GM12878 (cell line): ENCODE measurements around the gene ZNF620. TPM values are rescaled to one million over a fixed set of nuclear protein-coding genes. Genes with fewer than 3 reads are reported as not detected.
"Not testable (repeated sequence)": the region's sequence is repeated elsewhere in the genome, so short reads cannot be mapped to it uniquely, and the experiment has no call there.

Experiments used
- ATAC-seq: fragments of 200-7000 bp; cut with Tn5 transposase; 3 replicates; pipeline ENCODE4 v1.9.1; 2020; ENCODE audit warnings: mild to moderate bottlenecking, moderate library complexity
- BruUV-seq: library from RNA; stranded (reverse); fragments of 400-500 nt; replicated peaks from 2 replicates; lab custom pipeline; 2021; lab: Mats Ljungman, UMichigan
- CTCF ChIA-PET: fragments of 300-600 bp; sonication (Branson Sonifier 250); formaldehyde crosslinking; extraction: SDS; loops from one replicate; lab custom pipeline; 2021; ENCODE audit warnings: inconsistent platforms; lab: Yijun Ruan, JAX
- POLR2A ChIA-PET: fragments of 350-600 bp; formaldehyde crosslinking; extraction: SDS; loops from one replicate; lab custom pipeline; 2021; ENCODE audit warnings: inconsistent platforms; lab: Charles Lee
- RAD21 ChIA-PET: fragments of 300-600 bp; sonication (Branson Sonifier 250); formaldehyde crosslinking; loops from one replicate; lab custom pipeline; 2023; ENCODE audit warnings: antibody characterized with exemption; ENCODE audit not compliant: unreplicated experiment; lab: Charles Lee
- SMC1A ChIA-PET: fragments of 300-600 bp; sonication (Branson Sonifier 250); formaldehyde crosslinking; loops from one replicate; lab custom pipeline; 2023; ENCODE audit not compliant: unreplicated experiment, uncharacterized antibody; lab: Charles Lee
- DNase-seq: peaks from one replicate; pipeline ENCODE4 v3.0.0-alpha.2; 2011; ENCODE audit warnings: low read depth, low spot score
- FAIRE-seq: peaks from 3 replicates; lab custom pipeline; 2011; peaks lifted over from hg19 to GRCh38; lab: Jason Lieb, UNC
- H2AFZ ChIP-seq: 2 replicates; pipeline ENCODE4 v1.6.0; 2011; ENCODE audit warnings: low read depth, low read length, control low read depth; ENCODE audit not compliant: control insufficient read depth
- H3K27ac ChIP-seq: 2 replicates; pipeline ENCODE4 v1.5.1; 2011; ENCODE audit warnings: control low read depth; ENCODE audit not compliant: control insufficient read depth, insufficient read depth
- H3K27me3 ChIP-seq, 2 experiments: replicated peaks in 1 of 2; 2 replicates each; pipeline versions ENCODE4 v1.6.0 to v1.6.1; 2011; ENCODE audit warnings: low read length in 1 of 2; ENCODE audit not compliant: control insufficient read depth in 2 of 2, insufficient read depth in 2 of 2
- H3K36me3 ChIP-seq, 2 experiments: 2 replicates each; pipeline ENCODE4 v1.5.1; 2011; ENCODE audit warnings: low read length in 1 of 2; ENCODE audit not compliant: control insufficient read depth in 2 of 2, insufficient read depth in 2 of 2
- H3K4me1 ChIP-seq: 2 replicates; pipeline ENCODE4 v1.6.1; 2011; ENCODE audit warnings: mild to moderate bottlenecking, low read length, moderate library complexity, mixed read lengths; ENCODE audit not compliant: control insufficient read depth, insufficient read depth
- H3K4me2 ChIP-seq: 2 replicates; pipeline ENCODE4 v1.6.0; 2011; ENCODE audit warnings: control low read depth; ENCODE audit not compliant: control insufficient read depth, insufficient read depth
- H3K4me3 ChIP-seq: fragments of 200-600 bp; sonication (generic); 2 replicates; pipeline ENCODE4 v1.5.1; 2016
- H3K79me2 ChIP-seq: 2 replicates; pipeline ENCODE4 v1.6.0; 2011; ENCODE audit warnings: low read length; ENCODE audit not compliant: control insufficient read depth, insufficient read depth
- H3K9ac ChIP-seq: 2 replicates; pipeline ENCODE4 v1.8.0; 2011; ENCODE audit warnings: low read length, control low read depth, mixed read lengths; ENCODE audit not compliant: control insufficient read depth, insufficient read depth
- H3K9me3 ChIP-seq: replicated peaks from 3 replicates; pipeline ENCODE4 v1.5.1; 2011; ENCODE audit warnings: mild to moderate bottlenecking, low read length; ENCODE audit not compliant: control insufficient read depth, insufficient read depth
- H4K20me1 ChIP-seq: 2 replicates; pipeline ENCODE4 v1.6.0; 2011; ENCODE audit not compliant: control insufficient read depth, insufficient read depth
- ATF7 ChIP-seq: fragments of 450-650 bp; IDR thresholded peaks from 2 replicates; pipeline ENCODE4 v1.6.1; 2016; ENCODE audit warnings: low read depth, mild to moderate bottlenecking
- BHLHE40 ChIP-seq, 2 experiments: fragments of 450-650 bp in 1 of 2; IDR thresholded peaks; 2 replicates each; pipeline ENCODE4 v1.6.1; 2011 to 2017; ENCODE audit warnings: low read depth in 2 of 2, borderline replicate concordance in 1 of 2, improper control_type of control experiment in 1 of 2, low read length in 1 of 2, mild to moderate bottlenecking in 1 of 2
- MTA2 ChIP-seq: fragments of 450-650 bp; IDR thresholded peaks from 2 replicates; pipeline ENCODE4 v1.6.1; 2016; ENCODE audit warnings: low read depth, mild to moderate bottlenecking, moderate library complexity
- NR2F1 ChIP-seq: fragments of 450-650 bp; conservative IDR thresholded peaks from 2 replicates; pipeline ENCODE4 v1.6.1; 2017; ENCODE audit warnings: mild to moderate bottlenecking
- ZSCAN29 ChIP-seq: fragments of 450-650 bp; IDR thresholded peaks from 2 replicates; pipeline ENCODE4 v1.6.1; 2017; ENCODE audit warnings: mild to moderate bottlenecking, moderate library complexity
- WGBS: methylation state at CpG from one replicate; pipeline ENCODE4 v1.1.6; 2016; ENCODE audit warnings: low lambda C conversion rate; ENCODE audit not compliant: insufficient replicate concordance, insufficient coverage; ENCODE audit errors: missing lambda C conversion rate; 5-methylcytosine and 5-hydroxymethylcytosine counted together
- in situ Hi-C: fragments of 300-500 bp; cut with MboI; formaldehyde crosslinking; loops from 9 replicates; pipeline ENCODE4 v1.14.3; 2018; ENCODE audit warnings: mixed read lengths
- intact Hi-C: fragments of 100-400 bp; cut with micrococcal nuclease; formaldehyde crosslinking; loops from one replicate; pipeline ENCODE4 v1.14.2; 2022; ENCODE audit not compliant: unreplicated experiment
- polyA plus RNA-seq, 11 experiments: library from polyadenylated mRNA; depleted of rRNA in 4 of 11; unstranded in 6 of 11; stranded (reverse) in 5 of 11; fragments of >200 nt; fragmentation: Nextera tagmentation in 4 of 11; fragmentation: Illumina TruSeq in 1 of 11; extraction: Ambion mirVana in 4 of 11; extraction: Trizol in 1 of 11; gene quantifications; 1 replicate in 1 of 11; 2 replicates in 10 of 11; pipeline versions ENCODE4 v1.2.1 to v1.2.3, GENCODE V29; 2011 to 2016; ENCODE audit warnings: inconsistent platforms in 2 of 11, missing spikeins in 2 of 11, low read depth in 1 of 11
- total RNA-seq, 4 experiments: library from RNA; depleted of rRNA in 3 of 4; stranded (reverse); fragments of >200 nt in 3 of 4; fragmentation: Illumina TruSeq in 1 of 4; extraction: Trizol in 1 of 4; gene quantifications; 2 replicates each; pipeline versions ENCODE4 v1.2.1 to v1.2.3, GENCODE V29; 2013 to 2021

Gene ZNF620
- total and polyA plus RNA-seq, 10 of the 15 experiments (the other 5 are each of a cell fraction or from before 2014, with no cell fraction given) = 1.3 to 4.3 (median 2.2) TPM

DNA sequence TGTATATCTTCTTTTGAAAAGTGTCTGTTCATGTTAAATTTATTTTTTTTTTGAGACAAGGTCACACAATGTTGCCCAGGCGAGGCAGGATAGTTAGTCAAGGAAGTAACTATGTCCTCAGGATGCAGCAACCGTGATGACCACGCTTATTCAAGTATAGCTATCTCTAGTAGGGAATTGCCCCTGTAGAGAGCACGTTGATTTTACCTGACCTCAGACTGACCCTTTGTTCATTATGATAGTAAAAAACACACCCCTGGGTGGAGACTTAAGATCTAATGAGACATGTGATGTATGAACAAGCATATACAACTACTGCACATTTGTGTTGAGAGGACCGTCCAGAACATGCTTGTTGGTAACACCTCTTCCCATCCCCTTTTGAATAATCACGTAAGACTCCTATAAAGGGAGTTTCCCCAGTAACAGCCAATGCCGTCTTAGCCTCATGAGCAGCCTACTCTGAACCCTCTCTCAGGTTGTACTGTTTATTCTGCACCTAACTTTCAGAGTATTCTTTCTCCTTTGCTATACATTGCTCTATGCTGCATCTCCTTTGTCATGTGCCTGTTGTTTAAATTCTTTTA, 51.8 kb downstream of the ZNF620 start:
- intact Hi-C loops (no loop called here), in situ Hi-C loops (no loop called here)
- Histone ChIP-seq H3K9me3 (no peaks in the 10 kb centered on the region), H4K20me1 (no peaks in the 10 kb centered on the region), H3K27ac (no peak overlapping the region), H3K4me2 (no peak overlapping the region), H2AFZ (no peak overlapping the region), H3K79me2 (no peaks in the 10 kb centered on the region), H3K36me3 (no peaks in the 10 kb centered on the region), H3K4me1 (no peaks in the 10 kb centered on the region; the same call in 1 of the 2 replicates), H3K4me3 (no peak overlapping the region), H3K27me3 (no peaks in the 10 kb centered on the region), H3K9ac (no peak overlapping the region)
- 37% methylated on average over 7 of the region's 7 CpGs for WGBS
- ChIA-PET CTCF (no interaction called here), RAD21 (no interaction called here), SMC1A (no interaction called here), POLR2A (no interaction called here)
- ATAC-seq (peak; percentile 92), FAIRE-seq (no peak), DNase-seq (no peak)
- no TSS peak for BruUV-seq
- peak in 1 of 2 experiments; percentile 19; a peak in 1 of 4 replicates for TF ChIP-seq BHLHE40 (IDR thresholded peaks at IDR 0.05; ENCODE audit: borderline replicate concordance in 1 of 2, low read depth in 2 of 2, low read length in 1 of 2)
- TF ChIP-seq ZSCAN29 = no peak
- peak; percentile 50; the same call in 1 of the 2 replicates for TF ChIP-seq NR2F1
- 0 out of 2 replicates have a peak, but pooled peaks have one; percentile 11 for TF ChIP-seq ATF7
- peak; percentile 29; the same call in 1 of the 2 replicates for TF ChIP-seq MTA2

- H4K20me1 ChIP-seq, H3K9ac ChIP-seq, H2AFZ ChIP-seq, POLR2A ChIA-PET, H3K27me3 ChIP-seq, intact Hi-C loops, RAD21 ChIA-PET, in situ Hi-C loops, H3K4me3 ChIP-seq, BruUV-seq, H3K9me3 ChIP-seq, FAIRE-seq, ATAC-seq, SMC1A ChIA-PET, H3K79me2 ChIP-seq, H3K27ac ChIP-seq, H3K4me1 ChIP-seq, H3K36me3 ChIP-seq, DNase-seq, H3K4me2 ChIP-seq: not testable (repeated sequence)
- CTCF ChIA-PET = interaction anchor here (0.6 kb wide), 1 partner anchor 1332 kb away, joined by 3 read pairs; no protein-coding TSS in a partner anchor
- 60% methylated on average over 8 of the region's 9 CpGs for WGBS
Measured at GRCh38 chr3:40562482-40562881, 56.6 kb downstream of the ZNF620 start.

GRCh38 chr3:40565629-40566028, 59.8 kb downstream of the ZNF620 start:
- FAIRE-seq, H4K20me1 ChIP-seq, intact Hi-C loops, H3K27ac ChIP-seq, H3K9ac ChIP-seq, POLR2A ChIA-PET, RAD21 ChIA-PET, SMC1A ChIA-PET, H3K36me3 ChIP-seq, H3K9me3 ChIP-seq, H3K79me2 ChIP-seq, BruUV-seq, H3K4me3 ChIP-seq, H3K4me2 ChIP-seq, H2AFZ ChIP-seq, in situ Hi-C loops, DNase-seq, ATAC-seq, H3K27me3 ChIP-seq, CTCF ChIA-PET, H3K4me1 ChIP-seq: not testable (repeated sequence)
- 76% methylated on average over 5 of the region's 5 CpGs for WGBS
